ENCODE results near the gene EXOC5. TPM values are rescaled to one million over a fixed set of nuclear protein-coding genes. Genes with fewer than 3 reads are reported as not detected.

EXOC5 gene
- total RNA-seq, 1 donor from 2014 or later, result 98.4 TPM

GRCh38 chr14:57179273-57179672, 89.4 kb downstream of the EXOC5 start:
- TF ChIP-seq CTCF (conservative IDR thresholded peaks at IDR 0.05), result no peak
- Mint-ChIP-seq H3K9me3 (no peaks in the 10 kb centered on the region), H3K36me3 (ENCODE audit: low read depth) (no peaks in the 10 kb centered on the region), H3K27ac (ENCODE audit: unreplicated experiment) (no peak overlapping the region), H3K4me1 (no peaks in the 10 kb centered on the region), H3K4me3 (no peak overlapping the region), H3K27me3 (ENCODE audit: low read depth) (peaks cover 29% of the 10 kb centered on the region)
- no peak for DNase-seq (ENCODE audit: low read depth, low spot score)

GRCh38 chr14:57174466-57174865, 94.2 kb downstream of the EXOC5 start:
- no peak for DNase-seq (ENCODE audit: low read depth, low spot score)
- Mint-ChIP-seq H3K4me1 (no peaks in the 10 kb centered on the region), H3K27me3 (ENCODE audit: low read depth) (peaks cover 10% of the 10 kb centered on the region), H3K36me3 (ENCODE audit: low read depth) (no peaks in the 10 kb centered on the region), H3K27ac (ENCODE audit: unreplicated experiment) (no peak overlapping the region), H3K4me3 (no peak overlapping the region), H3K9me3 (no peaks in the 10 kb centered on the region)
- no peak for TF ChIP-seq CTCF (conservative IDR thresholded peaks at IDR 0.05)

- Mint-ChIP-seq H3K4me1 (no peaks in the 10 kb centered on the region), H3K4me3 (no peak overlapping the region), H3K27me3 (ENCODE audit: low read depth) (no peaks in the 10 kb centered on the region)
These were observed 96.8 kb downstream of the EXOC5 start for GRCh38 chr14:57171903-57172302.

GRCh38 chr14:57171363-57171762, 97.3 kb downstream of the EXOC5 start:
- no peaks in the 10 kb centered on the region for H3K4me1 Mint-ChIP-seq
- no peak for TF ChIP-seq CTCF (conservative IDR thresholded peaks at IDR 0.05)
- no peaks in the 10 kb centered on the region for H3K27me3 Mint-ChIP-seq (ENCODE audit: low read depth)
- H3K9me3 Mint-ChIP-seq, result no peaks in the 10 kb centered on the region
- no peak for DNase-seq (ENCODE audit: low read depth, low spot score)
- no peak overlapping the region for H3K4me3 Mint-ChIP-seq
- no peak overlapping the region for H3K27ac Mint-ChIP-seq (ENCODE audit: unreplicated experiment)
- no peaks in the 10 kb centered on the region for H3K36me3 Mint-ChIP-seq (ENCODE audit: low read depth)

More at GRCh38 chr14:57171903-57172302, 96.8 kb downstream of the EXOC5 start:
- H3K27ac Mint-ChIP-seq (ENCODE audit: unreplicated experiment), result no peak overlapping the region
- no peak for TF ChIP-seq CTCF (conservative IDR thresholded peaks at IDR 0.05)
- no peaks in the 10 kb centered on the region for H3K9me3 Mint-ChIP-seq
- H3K36me3 Mint-ChIP-seq (ENCODE audit: low read depth), result no peaks in the 10 kb centered on the region
- DNase-seq (ENCODE audit: low read depth, low spot score), result no peak

- Mint-ChIP-seq H3K36me3 (ENCODE audit: low read depth) (no peaks in the 10 kb centered on the region), H3K4me3 (no peak overlapping the region), H3K27ac (ENCODE audit: unreplicated experiment) (no peak overlapping the region)
These were observed 98.8 kb downstream of the EXOC5 start for GRCh38 chr14:57169901-57170300.

More at GRCh38 chr14:57169901-57170300, 98.8 kb downstream of the EXOC5 start:
- no peaks in the 10 kb centered on the region for H3K27me3 Mint-ChIP-seq (ENCODE audit: low read depth)
- H3K9me3 Mint-ChIP-seq, result no peaks in the 10 kb centered on the region
- no peak for DNase-seq (ENCODE audit: low read depth, low spot score)
- no peak for TF ChIP-seq CTCF (conservative IDR thresholded peaks at IDR 0.05)
- H3K4me1 Mint-ChIP-seq, result no peaks in the 10 kb centered on the region
